GM21825 (cell line): ENCODE data around the gene ATP1B2.
"Not testable (repeated sequence)": the region's sequence is repeated elsewhere in the genome, so short reads cannot be mapped to it uniquely, and the experiment has no call there.

Source experiments
- ATAC-seq: cut with Tn5 transposase; IDR thresholded peaks from one replicate; pipeline ENCODE4 v1.9.1; 2021; ENCODE audit warnings: mild to moderate bottlenecking, moderate library complexity; ENCODE audit not compliant: unreplicated experiment

The ATP1B2 gene

DNA sequence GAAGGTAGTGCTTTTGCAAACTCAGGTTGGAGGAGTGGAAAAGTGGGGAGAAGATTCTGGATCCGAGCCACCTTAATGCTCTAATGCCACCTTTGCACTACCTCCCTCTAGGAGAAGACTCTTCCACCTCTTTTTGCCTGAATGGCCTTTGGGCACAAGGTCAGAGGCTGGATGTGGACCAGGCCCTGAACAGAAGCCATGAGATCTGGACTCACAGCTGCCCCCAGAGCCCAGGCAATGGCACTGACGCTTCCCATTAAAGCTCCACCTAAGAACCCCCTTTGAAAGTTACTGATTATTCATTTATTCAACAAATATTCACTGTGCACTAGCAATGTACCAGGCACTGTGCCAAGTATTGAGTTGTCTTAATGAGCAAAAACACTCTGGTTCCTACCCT is 17.6 kb upstream of the ATP1B2 start:
- ATAC-seq: no peak

DNA sequence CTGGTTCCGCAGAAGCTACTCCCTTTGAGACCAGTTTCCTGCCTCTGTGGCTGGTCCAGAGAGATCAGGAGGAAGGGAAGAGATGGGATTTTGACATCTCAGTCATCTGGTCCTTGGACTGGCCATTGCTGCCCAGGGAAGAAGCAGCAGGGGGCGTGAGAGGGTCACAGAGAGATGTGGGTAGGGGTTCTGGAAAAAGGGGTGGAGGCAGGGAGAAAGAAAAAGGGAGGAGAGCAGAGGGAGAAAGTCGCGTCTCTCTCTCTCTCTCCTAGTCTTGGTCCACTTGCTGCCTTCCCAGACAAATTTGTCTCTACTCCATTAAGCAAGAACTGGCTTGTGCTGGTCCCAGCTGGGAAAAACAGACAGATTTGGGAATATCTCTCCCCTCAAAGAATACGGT is 16.3 kb upstream of the ATP1B2 start:
- ATAC-seq: no peak

DNA sequence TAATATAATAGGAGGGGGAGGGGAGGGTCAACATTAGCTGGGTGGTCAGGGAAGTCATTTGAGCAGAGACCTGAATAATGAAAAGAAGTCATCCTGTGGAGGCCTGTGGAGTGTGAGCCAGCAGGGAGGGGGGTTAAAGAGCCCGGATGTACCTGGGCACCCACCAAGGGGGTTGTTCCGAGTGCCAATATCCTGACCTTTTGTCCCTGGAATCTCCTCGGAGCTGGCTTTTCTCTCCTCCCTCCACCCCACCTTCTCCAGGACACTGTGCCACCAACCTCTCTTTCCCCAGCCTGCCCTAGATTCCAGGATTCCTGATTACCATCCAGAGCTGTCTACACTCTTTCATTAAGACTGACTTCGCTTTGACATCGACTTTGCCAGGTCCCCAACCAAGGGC is 14.6 kb upstream of the ATP1B2 start:
- ATAC-seq: no peak

DNA sequence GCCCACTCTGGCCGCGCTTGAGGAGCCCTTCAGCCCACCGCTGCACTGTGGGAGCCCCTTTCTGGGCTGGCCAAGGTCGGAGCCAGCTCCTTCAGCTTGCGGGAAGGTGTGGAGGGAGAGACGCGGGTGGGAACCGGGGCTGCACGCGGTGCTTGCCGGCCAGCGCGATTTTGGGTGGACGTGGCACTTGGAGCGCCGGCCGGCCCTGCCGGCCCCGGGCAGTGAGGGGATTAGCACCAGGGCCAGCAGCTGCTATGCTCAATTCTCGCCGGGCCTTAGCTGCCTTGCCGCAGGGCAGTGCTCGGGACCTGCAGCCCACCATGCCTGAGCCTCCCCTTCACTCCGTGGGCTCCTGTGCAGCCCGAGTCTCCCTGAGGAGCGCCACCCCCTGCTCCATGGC is 9.9 kb upstream of the ATP1B2 start:
- ATAC-seq: no peak

DNA sequence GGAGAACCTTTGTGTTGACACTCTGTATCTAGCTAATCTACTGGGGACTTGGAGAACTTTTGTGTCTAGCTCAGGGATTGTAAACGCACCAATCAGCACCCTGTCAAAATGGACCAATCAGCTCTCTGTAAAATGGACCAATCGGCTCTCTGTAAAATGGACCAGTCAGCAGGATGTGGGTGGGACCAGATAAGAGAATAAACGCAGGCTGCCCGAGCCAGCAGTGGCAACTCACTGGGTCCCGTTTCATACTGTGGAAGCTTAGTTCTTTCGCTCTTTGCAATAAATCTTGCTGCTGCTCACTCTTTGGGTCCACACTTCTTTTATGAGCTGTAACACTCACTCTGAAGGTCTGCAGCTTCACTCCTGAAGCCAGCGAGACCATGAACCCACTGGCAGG is 9.1 kb upstream of the ATP1B2 start:
- ATAC-seq: not testable (repeated sequence)

DNA sequence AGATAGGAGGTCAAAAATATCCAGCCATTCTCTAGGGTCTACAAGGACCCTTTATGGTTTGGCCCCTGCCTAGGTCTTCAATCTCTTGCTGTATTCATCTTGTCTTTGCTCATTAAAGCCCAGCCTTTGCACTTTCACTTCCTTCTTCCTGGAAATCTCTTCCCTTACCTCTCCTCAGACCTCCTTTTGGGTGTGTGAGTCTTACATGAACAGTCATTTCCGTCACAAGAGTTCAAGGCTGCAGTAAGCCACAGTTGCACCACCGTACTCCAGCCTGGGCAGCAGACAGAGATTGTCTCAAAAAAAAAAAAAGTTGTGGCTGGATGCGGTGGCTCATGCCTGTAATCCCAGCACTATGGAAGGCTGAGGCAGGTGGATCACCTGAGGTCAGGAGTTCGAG is 6.0 kb upstream of the ATP1B2 start:
- no peak for ATAC-seq

DNA sequence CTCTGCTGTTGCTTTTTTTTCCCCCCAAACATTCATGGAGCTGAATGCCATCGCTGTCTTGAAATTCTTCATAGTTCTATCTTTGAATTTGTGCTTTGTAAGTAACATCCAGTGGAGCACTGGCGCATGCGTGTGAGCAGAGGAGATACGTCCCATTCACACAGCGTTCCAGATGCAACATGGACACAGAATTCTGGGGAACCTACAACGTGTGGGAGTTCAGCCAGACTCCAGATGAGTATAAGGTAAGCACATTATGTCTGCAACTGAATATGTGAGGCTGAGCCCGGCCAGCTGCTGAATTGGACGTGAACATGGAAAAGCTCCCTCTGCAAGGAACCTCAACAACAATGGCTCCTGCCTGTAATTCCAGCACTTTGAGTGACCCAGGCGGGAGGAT is 4.3 kb upstream of the ATP1B2 start:
- no peak for ATAC-seq

DNA sequence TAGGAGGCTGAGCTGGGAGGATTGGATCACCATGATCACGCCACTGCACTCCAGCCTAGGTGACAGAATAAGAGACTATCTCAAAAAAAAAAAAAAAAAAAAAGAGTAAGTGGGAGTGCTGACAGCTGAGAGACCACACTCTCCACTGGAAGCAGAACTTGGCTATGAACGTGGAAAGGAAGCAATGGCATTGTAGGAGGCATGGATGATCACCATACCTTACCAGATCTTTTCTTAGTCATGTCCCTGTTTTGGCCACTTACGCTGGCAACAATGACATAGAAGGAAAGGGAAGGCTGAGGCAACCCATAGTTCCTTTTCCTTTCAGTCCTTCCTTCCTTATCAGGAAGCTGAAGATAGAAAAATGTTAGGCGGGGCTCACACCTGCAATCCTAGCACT is 3.7 kb upstream of the ATP1B2 start:
- no peak for ATAC-seq

DNA sequence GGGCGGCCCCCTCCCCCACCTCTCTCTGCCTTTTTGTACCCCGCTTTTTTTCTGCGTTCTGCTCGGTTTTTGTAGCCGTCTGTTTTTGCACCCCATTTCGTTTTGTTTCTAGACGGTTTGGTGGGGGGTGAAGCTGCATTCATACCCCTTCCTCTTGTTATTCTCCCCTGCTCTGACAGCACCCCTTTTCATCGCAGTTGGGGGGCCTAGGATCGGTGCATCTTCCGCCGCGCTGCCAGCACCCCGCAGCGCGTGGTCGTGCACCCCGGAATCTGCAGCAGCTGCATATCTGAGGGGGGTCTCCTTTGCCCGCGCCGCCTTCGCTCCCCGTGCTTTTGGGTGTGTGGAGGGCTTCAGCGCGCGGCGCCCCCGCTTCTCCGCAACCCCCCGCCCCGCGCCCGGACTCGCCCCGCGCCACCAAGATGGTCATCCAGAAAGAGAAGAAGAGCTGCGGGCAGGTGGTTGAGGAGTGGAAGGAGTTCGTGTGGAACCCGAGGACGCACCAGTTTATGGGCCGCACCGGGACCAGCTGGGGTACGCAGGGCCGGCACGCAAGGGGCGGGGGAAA is 455 bp downstream of the ATP1B2 start:
- no peak for ATAC-seq

DNA sequence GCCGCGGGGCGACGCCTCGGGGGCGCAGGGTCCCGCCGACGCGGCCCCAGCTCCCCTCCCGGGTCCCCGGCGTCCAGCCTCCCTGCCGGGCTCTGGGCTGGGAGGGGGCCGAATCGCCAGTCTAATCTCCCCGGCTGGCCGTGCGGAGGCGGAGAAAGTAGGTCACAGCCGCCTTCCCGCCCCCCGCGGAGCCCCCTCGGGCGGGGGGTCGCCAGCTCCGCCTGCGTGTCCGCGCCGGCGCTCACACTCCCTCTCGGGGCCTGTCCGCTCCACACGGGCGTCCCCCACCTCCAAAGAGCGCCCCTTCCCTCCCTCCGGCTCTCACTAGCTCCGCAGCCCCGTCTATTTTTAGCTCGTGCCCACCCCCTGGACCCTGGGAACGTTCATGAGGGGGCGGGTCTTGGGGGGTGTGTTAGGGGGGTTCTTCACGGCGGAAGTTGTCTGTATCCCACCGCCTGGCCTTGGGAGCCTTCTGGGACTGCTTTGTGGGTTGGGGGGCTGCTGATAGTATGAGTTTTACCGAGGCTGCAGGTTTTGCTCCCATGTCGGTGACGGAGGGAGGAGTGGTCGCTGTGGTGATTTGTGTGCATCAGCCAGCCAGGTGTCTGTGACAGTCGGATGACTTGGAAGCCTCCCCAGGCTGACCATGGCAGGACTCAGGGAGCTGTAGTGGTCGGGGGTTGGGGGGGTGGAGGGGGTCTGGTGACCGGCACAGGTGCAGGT is 1.1 kb downstream of the ATP1B2 start:
- no peak for ATAC-seq

DNA sequence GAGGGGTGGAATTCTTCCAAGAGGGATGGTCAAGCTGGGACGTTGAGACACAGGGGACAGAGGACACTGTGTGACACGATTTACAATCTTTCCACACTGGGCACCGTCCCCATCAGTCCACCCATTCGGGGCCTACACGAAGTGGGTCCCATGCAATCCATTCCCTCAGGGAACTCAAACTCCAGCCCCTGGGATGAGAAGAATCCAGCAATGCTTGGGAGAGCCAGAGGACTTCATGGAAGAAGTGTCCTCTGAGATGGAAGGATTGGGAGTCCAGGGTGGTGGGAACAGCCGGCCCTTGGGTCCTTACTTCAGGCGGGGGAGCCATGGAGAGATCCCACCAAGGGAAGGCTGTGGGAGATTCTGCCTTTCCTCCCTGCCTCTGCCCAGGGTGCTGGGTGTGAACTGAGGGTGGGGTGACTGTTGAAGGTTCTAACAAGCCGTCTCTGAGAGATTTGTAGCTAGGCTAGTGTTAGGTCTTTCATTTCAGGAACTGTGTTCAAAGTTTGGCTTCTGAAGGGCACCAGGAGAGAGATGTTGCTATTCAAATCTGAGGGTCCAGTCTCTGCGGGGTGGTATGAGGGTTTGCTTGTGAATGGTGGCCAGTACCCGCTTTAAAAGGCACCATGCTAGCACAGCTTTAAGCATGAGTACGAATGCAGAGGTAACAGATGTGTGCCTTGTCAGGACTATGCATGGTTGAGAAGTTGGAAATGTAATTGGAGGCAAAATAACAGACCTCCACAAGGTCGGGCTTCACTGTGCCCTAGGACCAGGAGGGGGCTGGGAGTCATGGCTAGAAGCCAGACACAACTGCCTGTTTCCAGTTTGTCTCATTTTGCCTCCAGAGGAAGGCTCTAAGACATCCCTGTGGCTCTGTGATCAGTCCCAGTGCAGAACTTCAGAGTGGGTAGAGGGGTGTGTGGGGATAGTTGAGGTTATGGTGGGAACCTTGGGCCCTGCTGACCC is 1.9 kb downstream of the ATP1B2 start:
- no peak for ATAC-seq

DNA sequence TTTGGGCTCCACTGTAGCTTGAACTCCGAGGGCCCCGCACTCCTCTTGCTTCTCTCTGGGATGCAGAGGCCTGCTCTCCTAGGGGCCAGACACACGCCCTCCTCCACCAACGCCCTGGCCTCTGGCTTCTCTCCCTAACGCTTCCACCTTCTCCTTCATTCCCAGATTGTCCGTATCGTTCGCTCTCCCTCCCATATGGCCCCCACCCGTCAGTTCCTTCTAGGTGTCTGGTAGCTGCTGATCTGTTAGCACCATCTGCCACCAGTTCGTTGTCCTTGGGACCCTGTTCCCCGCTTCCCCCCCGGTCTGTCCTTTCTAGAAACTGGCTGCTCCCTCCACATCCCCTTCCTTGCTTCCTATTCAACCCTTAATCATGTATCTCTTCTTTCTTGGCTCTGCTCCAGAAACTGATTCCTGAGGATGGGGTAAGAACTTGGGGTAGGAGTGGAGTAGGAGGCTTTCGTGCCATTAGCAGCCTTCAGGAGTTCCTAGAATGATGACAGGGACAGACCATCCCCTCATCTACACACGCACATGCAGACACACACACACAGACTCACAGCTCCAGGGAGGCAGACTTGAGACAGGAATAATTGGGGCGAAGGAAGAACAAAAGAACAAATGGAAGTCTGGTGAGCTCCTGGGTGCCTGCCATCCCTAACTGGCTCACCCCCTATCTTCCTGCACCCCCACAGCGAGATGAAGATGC is 4.3 kb downstream of the ATP1B2 start:
- no peak for ATAC-seq

DNA sequence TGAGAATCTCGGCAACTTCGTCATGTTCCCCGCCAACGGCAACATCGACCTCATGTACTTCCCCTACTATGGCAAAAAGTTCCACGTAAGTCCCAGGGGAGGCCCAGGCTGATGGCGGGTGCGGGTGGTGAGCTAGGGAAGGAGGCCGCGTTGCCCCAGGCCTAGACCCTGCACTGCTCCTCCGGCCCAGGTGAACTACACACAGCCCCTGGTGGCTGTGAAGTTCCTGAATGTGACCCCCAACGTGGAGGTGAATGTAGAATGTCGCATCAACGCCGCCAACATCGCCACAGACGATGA is 4.8 kb downstream of the ATP1B2 start:
- ATAC-seq: no peak

DNA sequence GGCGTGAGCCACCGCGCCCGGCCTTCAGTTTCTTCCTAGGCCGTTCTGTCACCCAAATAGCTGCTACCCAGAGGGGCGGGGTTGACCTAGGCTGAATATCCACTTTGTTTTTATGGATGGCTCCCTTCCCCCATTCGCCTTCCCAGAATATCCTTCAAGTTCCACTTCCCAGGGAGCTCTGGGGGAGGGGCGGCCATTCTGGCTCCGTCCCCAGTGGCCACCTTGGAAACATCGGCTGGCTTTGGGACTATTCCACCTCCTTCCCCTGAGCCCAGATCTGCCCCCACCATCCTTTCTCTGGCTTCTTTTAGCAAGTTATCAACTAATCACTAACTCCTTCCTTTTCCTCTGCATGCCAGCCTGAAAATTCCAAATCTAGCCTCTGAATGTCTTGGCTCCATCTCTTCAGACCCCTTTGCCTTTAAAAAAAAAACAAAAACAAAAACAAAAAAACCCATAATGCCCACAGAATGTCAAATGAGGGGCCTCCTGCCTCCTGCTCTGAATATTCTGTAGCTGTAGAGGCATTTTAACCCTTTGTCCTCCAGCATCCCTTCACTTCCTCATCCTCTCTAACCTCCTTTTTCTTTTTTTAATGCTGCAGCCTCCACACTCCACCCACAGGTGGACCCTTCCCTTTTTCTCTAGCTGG is 6.4 kb downstream of the ATP1B2 start:
- ATAC-seq: no peak

DNA sequence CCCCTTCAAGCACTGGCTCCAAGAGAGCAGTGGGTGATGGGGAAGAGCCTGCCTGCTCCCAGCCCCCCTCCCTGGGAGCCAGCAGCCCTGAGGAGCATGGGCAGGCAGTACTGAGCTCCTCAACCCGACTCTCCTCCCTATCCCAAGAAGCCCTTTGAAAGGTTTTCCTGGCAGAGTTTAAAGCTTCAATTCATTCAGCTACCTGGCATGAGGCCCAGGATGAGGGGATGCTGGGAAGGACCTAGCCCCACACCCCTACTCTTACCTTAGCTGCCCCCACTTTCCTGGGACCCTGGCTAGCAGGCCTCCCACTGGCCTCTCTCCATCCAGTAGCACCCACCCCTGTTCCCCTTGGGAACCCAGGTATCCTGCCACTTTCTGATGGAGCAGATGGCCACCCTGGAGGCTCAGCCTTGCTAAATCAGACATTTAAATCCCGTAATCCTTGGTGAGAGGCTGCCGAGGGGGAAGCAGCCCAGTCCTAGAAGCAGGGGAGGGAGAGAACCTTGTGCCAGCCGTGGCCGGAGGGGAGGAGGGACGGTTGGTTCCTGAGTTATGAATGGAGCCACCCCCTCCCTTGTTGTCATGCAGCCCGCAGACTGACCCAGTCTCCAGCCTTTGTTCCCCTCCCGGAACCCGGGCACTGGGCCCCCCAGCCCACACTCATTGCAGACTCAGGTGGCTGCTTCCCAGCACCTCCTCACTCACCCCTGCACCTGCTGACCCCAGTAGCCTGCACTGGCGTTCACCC is 17.1 kb downstream of the ATP1B2 start:
- ATAC-seq: no peak

DNA sequence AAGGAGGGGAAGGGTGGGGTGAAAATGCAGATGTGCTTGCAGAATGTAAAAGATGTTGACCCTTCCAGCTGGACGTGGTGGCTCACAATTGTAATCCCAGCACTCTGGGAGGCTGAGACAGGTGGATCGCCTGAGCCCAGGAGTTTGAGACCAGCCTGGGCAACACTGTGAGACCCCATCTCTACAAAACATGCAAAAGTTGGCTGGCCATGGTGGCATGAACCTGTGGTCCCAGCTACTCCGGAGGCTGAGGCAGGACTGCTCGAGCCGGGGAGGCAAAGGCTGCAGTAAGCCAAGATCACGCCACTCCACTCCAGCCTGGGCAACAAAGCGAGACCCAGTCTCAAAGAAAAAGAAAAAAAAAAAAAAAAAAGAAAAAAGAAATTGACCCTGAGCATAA is 17.8 kb downstream of the ATP1B2 start:
- ATAC-seq: no peak

DNA sequence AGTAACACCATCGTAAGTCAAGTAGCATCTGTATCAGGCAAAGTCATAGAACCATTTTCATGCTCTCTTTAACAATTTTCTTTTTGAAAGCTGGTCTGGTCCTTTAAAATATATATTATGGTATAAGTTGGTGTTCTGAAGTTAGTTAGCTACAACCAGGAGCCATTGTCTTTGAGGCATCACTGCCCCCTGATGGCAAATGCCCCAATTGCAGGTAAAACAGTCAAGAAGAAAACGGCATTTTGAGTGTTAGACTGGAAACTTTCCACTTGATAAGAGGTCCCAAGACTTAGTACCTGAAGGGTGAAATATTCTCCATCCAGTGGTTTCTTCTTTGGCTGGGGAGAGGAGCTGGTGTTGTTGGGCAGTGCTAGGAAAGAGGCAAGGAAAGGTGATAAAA is 22.5 kb downstream of the ATP1B2 start:
- ATAC-seq: no peak

DNA sequence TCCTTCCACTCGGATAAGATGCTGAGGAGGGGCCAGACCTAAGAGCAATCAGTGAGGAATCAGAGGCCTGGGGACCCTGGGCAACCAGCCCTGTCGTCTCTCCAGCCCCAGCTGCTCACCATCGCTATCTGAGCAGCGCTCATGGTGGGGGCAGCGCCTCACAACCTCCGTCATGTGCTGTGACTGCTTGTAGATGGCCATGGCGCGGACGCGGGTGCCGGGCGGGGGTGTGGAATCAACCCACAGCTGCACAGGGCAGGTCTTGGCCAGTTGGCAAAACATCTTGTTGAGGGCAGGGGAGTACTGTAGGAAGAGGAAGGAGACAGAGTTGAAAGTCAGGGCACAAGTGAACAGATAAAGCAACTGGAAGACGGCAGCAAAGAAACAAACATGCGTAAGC is 24.2 kb downstream of the ATP1B2 start:
- ATAC-seq: no peak

DNA sequence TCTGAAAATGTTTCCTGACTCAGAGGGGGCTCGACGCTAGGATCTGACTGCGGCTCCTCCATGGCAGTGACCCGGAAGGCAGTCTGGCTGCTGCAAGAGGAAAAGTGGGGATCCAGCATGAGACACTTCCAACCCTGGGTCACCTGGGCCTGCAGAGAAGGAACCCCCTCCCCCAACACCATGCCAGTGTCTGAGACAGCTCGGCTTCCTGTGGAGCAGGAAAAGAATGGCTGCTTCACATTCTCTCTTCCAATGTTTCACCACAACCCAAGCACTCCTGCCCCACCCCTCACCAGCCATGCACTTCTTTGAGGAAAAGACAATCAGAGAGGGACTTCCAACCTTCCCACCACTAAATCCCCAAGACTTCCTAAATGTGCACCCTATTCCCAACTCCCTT is 25.8 kb downstream of the ATP1B2 start:
- ATAC-seq: no peak

DNA sequence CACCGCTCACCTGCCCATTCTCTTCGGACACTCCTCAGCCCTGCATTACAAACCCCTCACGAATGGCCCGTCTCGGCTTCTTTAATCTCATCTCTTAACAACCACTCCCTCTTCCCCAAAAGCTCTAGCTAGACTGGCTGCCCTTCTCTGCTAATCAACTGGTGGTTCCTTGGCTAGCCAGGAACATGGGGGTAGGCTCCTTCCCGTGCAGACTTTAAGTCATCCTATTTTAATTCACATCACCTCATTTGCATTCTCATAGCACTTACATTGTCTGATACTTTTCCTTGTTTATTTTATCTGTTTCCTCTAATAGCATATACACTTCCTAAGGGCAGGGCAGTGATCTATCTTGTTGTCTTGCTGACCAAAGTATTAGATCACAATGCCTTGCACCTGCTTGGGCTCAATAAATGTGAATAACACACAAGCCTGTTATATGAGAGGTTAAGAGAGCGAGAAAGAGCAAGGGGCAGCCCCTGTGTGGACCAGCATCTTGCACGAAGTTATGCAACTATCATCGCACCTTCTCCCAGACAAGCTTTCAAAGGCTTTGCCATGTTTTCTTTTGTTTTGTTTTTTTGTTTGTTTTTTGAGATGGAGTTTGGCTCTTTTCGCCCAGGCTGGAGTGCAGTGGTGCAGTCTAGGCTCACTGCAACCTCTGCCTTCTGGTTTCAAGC is 26.8 kb downstream of the ATP1B2 start:
- ATAC-seq: no peak
